Nephron (organoid): ENCODE results near the gene RASA2.
"Not testable (repeated sequence)": the region's sequence is repeated elsewhere in the genome, so short reads cannot be mapped to it uniquely, and the experiment has no call there.

Source experiments
- H3K27ac Mint-ChIP-seq, 3 experiments: 2 replicates each; pipeline ENCODE4 v1.8.0; 2020; ENCODE audit warnings: mixed read lengths in 3 of 3, mild to moderate bottlenecking in 2 of 3, moderate library complexity in 1 of 3
- H3K27me3 Mint-ChIP-seq: 2 replicates; pipeline ENCODE4 v1.8.0; 2021; ENCODE audit warnings: low read depth, mild to moderate bottlenecking, moderate library complexity, mixed read lengths
- H3K36me3 Mint-ChIP-seq: 2 replicates; pipeline ENCODE4 v1.8.0; 2020; ENCODE audit warnings: low read depth, mixed read lengths
- H3K4me1 Mint-ChIP-seq: 2 replicates; pipeline ENCODE4 v1.8.0; 2020; ENCODE audit warnings: mixed read lengths
- H3K4me3 Mint-ChIP-seq, 3 experiments: 2 replicates each; pipeline ENCODE4 v1.8.0; 2020; ENCODE audit warnings: mild to moderate bottlenecking in 3 of 3, mixed read lengths in 3 of 3, moderate library complexity in 2 of 3
- H3K9me3 Mint-ChIP-seq: 2 replicates; pipeline ENCODE4 v1.8.0; 2020; ENCODE audit warnings: mixed read lengths
- TF ChIP-seq, protein P1 (sequence below), 3 experiments: fragments of 200-600 bp; sonication (generic); IDR thresholded peaks; one replicate each; pipeline ENCODE4 v1.5.0; 2021; ENCODE audit warnings: antibody characterized with exemption in 3 of 3; ENCODE audit not compliant: unreplicated experiment in 3 of 3

Gene RASA2

DNA sequence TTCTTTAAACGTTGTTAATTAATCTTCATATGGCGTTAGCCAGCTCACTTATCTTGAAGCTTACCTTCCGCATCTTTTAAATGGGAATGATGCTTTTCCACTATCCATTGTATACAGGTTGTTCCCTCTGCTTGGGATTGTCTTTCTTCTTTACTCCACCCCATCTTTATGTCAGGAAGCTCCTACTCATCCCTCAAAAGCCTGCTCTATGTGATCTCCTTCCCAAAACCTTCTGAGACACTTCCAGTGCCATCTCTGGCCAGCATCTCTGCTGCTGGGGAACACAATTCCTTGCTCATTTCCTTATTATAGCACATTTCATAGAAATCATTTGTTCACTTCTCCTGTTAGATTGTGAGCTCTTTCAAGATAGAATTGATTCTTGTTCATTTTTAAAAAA, 4.3 kb downstream of the RASA2 start:
- no peaks in the 10 kb centered on the region for H3K27me3 Mint-ChIP-seq
- peak overlapping the region; percentile 14 to 33 (median 22) for H3K4me3 Mint-ChIP-seq
- H3K36me3 Mint-ChIP-seq, result peaks cover 14% of the 10 kb centered on the region
- H3K27ac Mint-ChIP-seq, result no peak overlapping the region
- peaks cover 7% of the 10 kb centered on the region for H3K9me3 Mint-ChIP-seq
- peaks cover 22% of the 10 kb centered on the region for H3K4me1 Mint-ChIP-seq
- TF ChIP-seq, protein P1, sequence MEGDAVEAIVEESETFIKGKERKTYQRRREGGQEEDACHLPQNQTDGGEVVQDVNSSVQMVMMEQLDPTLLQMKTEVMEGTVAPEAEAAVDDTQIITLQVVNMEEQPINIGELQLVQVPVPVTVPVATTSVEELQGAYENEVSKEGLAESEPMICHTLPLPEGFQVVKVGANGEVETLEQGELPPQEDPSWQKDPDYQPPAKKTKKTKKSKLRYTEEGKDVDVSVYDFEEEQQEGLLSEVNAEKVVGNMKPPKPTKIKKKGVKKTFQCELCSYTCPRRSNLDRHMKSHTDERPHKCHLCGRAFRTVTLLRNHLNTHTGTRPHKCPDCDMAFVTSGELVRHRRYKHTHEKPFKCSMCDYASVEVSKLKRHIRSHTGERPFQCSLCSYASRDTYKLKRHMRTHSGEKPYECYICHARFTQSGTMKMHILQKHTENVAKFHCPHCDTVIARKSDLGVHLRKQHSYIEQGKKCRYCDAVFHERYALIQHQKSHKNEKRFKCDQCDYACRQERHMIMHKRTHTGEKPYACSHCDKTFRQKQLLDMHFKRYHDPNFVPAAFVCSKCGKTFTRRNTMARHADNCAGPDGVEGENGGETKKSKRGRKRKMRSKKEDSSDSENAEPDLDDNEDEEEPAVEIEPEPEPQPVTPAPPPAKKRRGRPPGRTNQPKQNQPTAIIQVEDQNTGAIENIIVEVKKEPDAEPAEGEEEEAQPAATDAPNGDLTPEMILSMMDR (IDR thresholded peaks at IDR 0.05; ENCODE audit: unreplicated experiment in 3 of 3), result no peak

DNA sequence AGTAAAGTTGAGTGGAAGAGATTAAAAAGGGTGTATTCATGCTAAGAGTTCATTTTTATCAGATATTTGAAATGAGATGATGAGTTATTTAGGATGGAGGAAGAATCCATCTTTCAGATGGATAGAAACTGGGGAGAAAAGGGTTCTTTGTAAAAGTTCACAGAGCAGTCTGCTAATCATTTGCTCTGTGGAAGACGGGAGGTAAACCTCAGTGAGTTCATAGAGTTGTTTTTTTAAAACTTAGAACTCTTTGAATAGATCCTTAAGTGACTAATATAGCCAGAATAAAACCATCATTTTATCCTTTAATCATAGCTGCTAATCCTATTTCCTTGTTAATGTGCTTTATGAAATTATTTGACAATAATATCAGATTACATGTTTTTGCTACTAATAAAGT, 5.1 kb downstream of the RASA2 start:
- no peaks in the 10 kb centered on the region for H3K27me3 Mint-ChIP-seq
- H3K4me3 Mint-ChIP-seq, result no peak overlapping the region
- H3K9me3 Mint-ChIP-seq, result peaks cover 7% of the 10 kb centered on the region
- TF ChIP-seq, protein P1 (IDR thresholded peaks at IDR 0.05; ENCODE audit: unreplicated experiment in 3 of 3), result no peak
- H3K4me1 Mint-ChIP-seq, result peaks cover 16% of the 10 kb centered on the region
- no peak overlapping the region for H3K27ac Mint-ChIP-seq
- H3K36me3 Mint-ChIP-seq, result peaks cover 14% of the 10 kb centered on the region

DNA sequence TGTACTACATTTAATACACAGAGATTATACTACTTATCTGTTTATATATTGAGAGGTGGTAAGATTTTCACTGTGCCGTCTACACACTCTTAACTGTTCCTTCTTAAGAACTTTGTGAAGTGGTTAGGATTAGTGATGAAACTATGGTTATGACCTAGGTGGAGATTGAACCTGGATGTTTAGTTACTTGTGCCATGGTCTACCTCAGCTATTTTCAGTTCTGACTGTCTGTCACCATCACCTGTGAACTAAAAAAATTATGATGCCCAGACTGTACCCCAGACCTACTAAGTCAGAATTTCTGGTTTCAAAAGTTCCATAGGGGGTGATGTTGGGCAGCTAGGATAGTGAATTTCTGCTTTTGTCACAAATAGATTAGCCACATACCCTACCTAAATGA, 6.4 kb downstream of the RASA2 start:
- peaks cover 14% of the 10 kb centered on the region for H3K36me3 Mint-ChIP-seq
- peaks cover 7% of the 10 kb centered on the region for H3K9me3 Mint-ChIP-seq
- no peak overlapping the region for H3K27ac Mint-ChIP-seq
- H3K4me3 Mint-ChIP-seq, result no peak overlapping the region
- H3K27me3 Mint-ChIP-seq, result no peaks in the 10 kb centered on the region
- peaks cover 11% of the 10 kb centered on the region for H3K4me1 Mint-ChIP-seq
- TF ChIP-seq, protein P1 (IDR thresholded peaks at IDR 0.05; ENCODE audit: unreplicated experiment in 3 of 3), result no peak

DNA sequence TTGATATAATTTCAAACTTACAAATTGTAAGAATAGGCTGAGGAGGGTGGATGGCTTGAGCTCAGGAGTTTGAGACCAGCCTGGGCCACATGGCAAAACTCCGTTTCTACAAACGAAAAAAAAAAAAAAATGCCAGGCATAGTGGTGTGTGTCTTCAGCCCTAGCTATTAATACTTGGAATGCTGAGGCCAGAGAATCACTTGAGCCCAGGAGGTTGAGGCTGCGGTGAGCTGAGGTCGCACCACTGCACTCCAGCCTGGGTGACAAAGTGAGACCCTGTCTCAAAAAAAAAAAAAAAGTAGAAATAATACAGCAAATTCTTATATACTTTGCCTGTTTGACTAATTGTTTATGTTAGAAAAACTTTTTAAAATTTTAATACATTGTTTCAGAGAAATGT, 10.8 kb downstream of the RASA2 start:
- not testable (repeated sequence) for H3K27me3 Mint-ChIP-seq, H3K27ac Mint-ChIP-seq

DNA sequence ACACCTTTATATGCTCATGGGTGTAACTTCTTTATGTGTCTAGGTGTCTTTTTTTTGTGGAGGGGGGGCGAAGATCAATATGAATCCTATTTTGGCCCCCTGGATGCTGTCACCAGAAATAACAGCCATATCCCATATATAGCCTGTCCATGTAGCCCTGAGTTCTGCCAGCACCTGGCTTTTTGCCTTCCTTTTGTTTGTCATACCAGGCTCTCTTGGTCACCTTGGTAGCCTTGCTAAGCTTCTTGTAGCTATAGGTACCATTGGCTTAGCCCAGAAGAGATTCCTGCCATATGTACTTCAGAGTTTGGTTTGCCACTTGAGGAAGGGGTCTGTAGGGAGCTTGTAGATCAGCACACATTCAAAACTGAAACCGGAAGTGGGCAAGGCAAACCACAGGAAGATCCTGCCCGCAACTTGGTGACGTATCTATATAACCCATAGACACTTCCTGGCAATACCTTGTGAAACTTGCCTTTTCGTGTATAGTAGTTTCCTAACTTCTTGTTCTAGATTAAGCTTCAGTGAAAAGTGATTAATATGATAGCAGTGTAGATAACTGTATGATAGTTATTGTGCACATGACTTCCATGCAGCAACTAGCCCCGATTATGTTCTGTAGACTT, 11.9 kb downstream of the RASA2 start:
- H3K9me3 Mint-ChIP-seq, result peaks cover 7% of the 10 kb centered on the region
- peaks cover 18% of the 10 kb centered on the region for H3K36me3 Mint-ChIP-seq
- no peaks in the 10 kb centered on the region for H3K27me3 Mint-ChIP-seq
- H3K27ac Mint-ChIP-seq, result no peak overlapping the region
- H3K4me1 Mint-ChIP-seq, result no peaks in the 10 kb centered on the region
- TF ChIP-seq, protein P1 (IDR thresholded peaks at IDR 0.05; ENCODE audit: unreplicated experiment in 3 of 3), result no peak
- H3K4me3 Mint-ChIP-seq, result no peak overlapping the region

More for the DNA sequence above, 10.8 kb downstream of the RASA2 start:
- H3K9me3 Mint-ChIP-seq, H3K4me1 Mint-ChIP-seq, H3K4me3 Mint-ChIP-seq: not testable (repeated sequence)
- H3K36me3 Mint-ChIP-seq, result peaks cover 18% of the 10 kb centered on the region

DNA sequence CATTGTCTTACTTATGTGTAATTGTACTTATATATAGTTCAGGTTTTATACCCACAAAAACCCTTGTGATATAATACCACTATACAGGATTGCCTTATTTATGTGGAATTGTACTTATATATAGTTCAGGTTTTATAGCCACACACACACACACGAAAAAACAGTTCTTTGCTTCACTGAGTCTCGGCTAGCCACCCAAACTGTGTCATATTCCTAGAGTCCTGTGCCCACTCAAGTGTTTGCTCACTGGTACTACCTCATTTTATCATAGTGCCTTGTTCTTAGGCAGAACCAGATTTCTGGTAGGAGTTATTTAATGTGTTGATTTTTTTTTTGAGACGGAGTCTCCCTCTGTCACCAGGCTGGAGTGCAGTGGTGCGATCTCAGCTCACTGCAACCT, 12.5 kb downstream of the RASA2 start:
- Mint-ChIP-seq H3K9me3 (peaks cover 7% of the 10 kb centered on the region), H3K27ac (no peak overlapping the region), H3K4me1 (no peaks in the 10 kb centered on the region), H3K4me3 (no peak overlapping the region), H3K36me3 (peaks cover 18% of the 10 kb centered on the region), H3K27me3 (no peaks in the 10 kb centered on the region)
- TF ChIP-seq, protein P1 (IDR thresholded peaks at IDR 0.05; ENCODE audit: unreplicated experiment in 3 of 3), result no peak
